NCI-H2227 treated with DMSO at 0.1 percent for 48 hours (cell line): ENCODE results near the gene FASTKD2.
"Not testable (repeated sequence)": the region's sequence is repeated elsewhere in the genome, so short reads cannot be mapped to it uniquely, and the experiment has no call there.

Experiments used
- DNase-seq: peaks from one replicate; lab custom pipeline; 2025; lab: John Stamatoyannopoulos, UW

FASTKD2 gene

GRCh38 chr2:206792645-206793044, 27.2 kb downstream of the FASTKD2 start:
- no peak for DNase-seq

- no peak for DNase-seq
Measured at GRCh38 chr2:206797376-206797775, 32.0 kb downstream of the FASTKD2 start.

- no peak for DNase-seq
Measured at GRCh38 chr2:206798000-206798399, 32.6 kb downstream of the FASTKD2 start.

- DNase-seq = no peak
Measured at GRCh38 chr2:206799083-206799482, 33.7 kb downstream of the FASTKD2 start.

GRCh38 chr2:206800506-206801417, 35.4 kb downstream of the FASTKD2 start:
- DNase-seq = peak; percentile 88

- DNase-seq = peak; percentile 84
Measured at GRCh38 chr2:206801418-206802189, 36.2 kb downstream of the FASTKD2 start.

- DNase-seq = no peak
Measured at GRCh38 chr2:206802654-206803514, 37.5 kb downstream of the FASTKD2 start.

GRCh38 chr2:206804326-206804725, 38.9 kb downstream of the FASTKD2 start:
- DNase-seq = no peak

GRCh38 chr2:206805887-206806607, 40.6 kb downstream of the FASTKD2 start:
- DNase-seq = no peak

GRCh38 chr2:206807624-206808023, 42.2 kb downstream of the FASTKD2 start:
- not testable (repeated sequence) for DNase-seq

- DNase-seq = not testable (repeated sequence)
Measured at GRCh38 chr2:206812471-206812870, 47.1 kb downstream of the FASTKD2 start.

- no peak for DNase-seq
Measured at GRCh38 chr2:206814498-206814897, 49.1 kb downstream of the FASTKD2 start.

- no peak for DNase-seq
Measured at GRCh38 chr2:206820807-206821206, 55.4 kb downstream of the FASTKD2 start.

GRCh38 chr2:206823178-206823577, 57.8 kb downstream of the FASTKD2 start:
- peak; percentile 64 for DNase-seq

- no peak for DNase-seq
Measured at GRCh38 chr2:206824087-206824618, 58.7 kb downstream of the FASTKD2 start.

- DNase-seq = no peak
Measured at GRCh38 chr2:206824993-206825392, 59.6 kb downstream of the FASTKD2 start.

- DNase-seq = no peak
Measured at GRCh38 chr2:206831442-206831995, 66.1 kb downstream of the FASTKD2 start.

- DNase-seq = no peak
Measured at GRCh38 chr2:206832873-206833272, 67.5 kb downstream of the FASTKD2 start.

- DNase-seq = no peak
Measured at GRCh38 chr2:206833291-206833690, 67.9 kb downstream of the FASTKD2 start.

- DNase-seq = no peak
Measured at GRCh38 chr2:206836722-206837121, 71.3 kb downstream of the FASTKD2 start.

GRCh38 chr2:206837775-206838174, 72.4 kb downstream of the FASTKD2 start:
- DNase-seq = no peak
